HFF-Myc (cell line): ENCODE results near the gene VSIG10.

Source experiments
- DNase-seq: peaks from one replicate; pipeline ENCODE4 v3.0.0-alpha.2; 2011; ENCODE audit warnings: low read depth; ENCODE audit errors: extremely low read depth
- H3K4me3 ChIP-seq: replicated peaks from 2 replicates; pipeline ENCODE4 v1.5.1; 2011; ENCODE audit warnings: low read depth, mild to moderate bottlenecking, control low read depth, low read length
- CTCF ChIP-seq: IDR thresholded peaks from 2 replicates; pipeline ENCODE4 v1.5.1; 2012; ENCODE audit warnings: mild to moderate bottlenecking, low read depth, low read length, control low read depth; ENCODE audit errors: missing control alignments

The VSIG10 gene

DNA sequence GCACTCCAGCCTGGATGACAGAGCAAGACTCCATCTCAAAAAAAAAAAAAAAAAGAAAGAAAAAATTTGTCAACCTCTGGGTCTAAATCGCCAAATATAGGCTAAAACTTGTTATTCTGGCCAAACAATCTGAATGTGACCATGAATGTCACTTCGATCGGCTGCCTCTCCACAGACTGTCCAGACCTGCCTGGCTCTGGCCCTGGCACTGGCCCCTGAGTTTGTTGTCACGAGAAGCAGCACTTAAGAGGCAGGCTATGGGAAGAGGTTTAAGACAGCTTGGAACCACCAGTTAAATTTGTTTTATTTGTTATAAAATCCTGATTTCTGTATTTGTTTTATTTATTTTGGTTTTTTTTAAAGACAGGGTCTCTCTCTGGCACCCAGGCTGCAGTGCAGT lies 57.4 kb downstream of the VSIG10 start:
- H3K4me3 ChIP-seq: no peak overlapping the region
- no peak for TF ChIP-seq CTCF
- no peak for DNase-seq

GRCh38 chr12:118044577-118044976 lies 59.2 kb downstream of the VSIG10 start:
- DNase-seq: no peak
- no peak overlapping the region for H3K4me3 ChIP-seq
- no peak for TF ChIP-seq CTCF

- TF ChIP-seq CTCF: no peak
- DNase-seq: no peak
- no peak overlapping the region for H3K4me3 ChIP-seq
These were observed 59.7 kb downstream of the VSIG10 start for GRCh38 chr12:118044075-118044474.

DNA sequence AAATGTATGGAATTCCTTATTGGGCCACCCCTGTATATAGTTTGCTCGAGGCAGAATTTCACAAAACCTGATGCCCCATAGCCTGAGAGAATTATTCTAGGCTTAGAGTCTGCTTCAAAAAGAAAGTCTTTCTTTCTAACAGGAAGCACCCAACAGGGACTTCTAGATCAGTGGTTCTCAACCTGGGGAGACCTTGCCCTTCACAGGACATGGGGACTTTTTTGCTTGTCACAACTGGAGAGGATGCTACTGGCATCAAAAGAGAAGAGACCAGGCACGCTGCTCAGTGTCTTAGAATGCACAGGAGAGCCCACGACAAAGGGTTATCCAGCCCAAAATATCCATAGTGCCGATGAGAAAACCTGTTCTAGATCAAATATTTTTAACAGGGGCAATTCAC lies 61.7 kb downstream of the VSIG10 start:
- DNase-seq: no peak
- no peak overlapping the region for H3K4me3 ChIP-seq
- TF ChIP-seq CTCF: no peak

- no peak for DNase-seq
- no peak overlapping the region for H3K4me3 ChIP-seq
- no peak for TF ChIP-seq CTCF
These were observed 65.7 kb downstream of the VSIG10 start for GRCh38 chr12:118038137-118038536.

- DNase-seq: no peak
- H3K4me3 ChIP-seq: no peak overlapping the region
- no peak for TF ChIP-seq CTCF
These were observed 67.0 kb downstream of the VSIG10 start for GRCh38 chr12:118036672-118037411.
